Activated CD4-positive, alpha-beta T cell treated with anti-CD3 and anti-CD28 coated beads, Interleukin-2, Interleukin-6, amounts not matched to agents 100 ng/mL and 50 ng/mL, durations not matched to agents 16 hours and 8 hours (primary cell): ENCODE data around the gene MRM2.
A peak's percentile ranks its signal among the peaks of the same experiment; 100 is the strongest.
"Not testable (repeated sequence)": the region's sequence is repeated elsewhere in the genome, so short reads cannot be mapped to it uniquely, and the experiment has no call there.

Experiments used
- DNase-seq: peaks from one replicate; pipeline ENCODE4 v3.0.0-alpha.2; 2020

MRM2 gene

DNA sequence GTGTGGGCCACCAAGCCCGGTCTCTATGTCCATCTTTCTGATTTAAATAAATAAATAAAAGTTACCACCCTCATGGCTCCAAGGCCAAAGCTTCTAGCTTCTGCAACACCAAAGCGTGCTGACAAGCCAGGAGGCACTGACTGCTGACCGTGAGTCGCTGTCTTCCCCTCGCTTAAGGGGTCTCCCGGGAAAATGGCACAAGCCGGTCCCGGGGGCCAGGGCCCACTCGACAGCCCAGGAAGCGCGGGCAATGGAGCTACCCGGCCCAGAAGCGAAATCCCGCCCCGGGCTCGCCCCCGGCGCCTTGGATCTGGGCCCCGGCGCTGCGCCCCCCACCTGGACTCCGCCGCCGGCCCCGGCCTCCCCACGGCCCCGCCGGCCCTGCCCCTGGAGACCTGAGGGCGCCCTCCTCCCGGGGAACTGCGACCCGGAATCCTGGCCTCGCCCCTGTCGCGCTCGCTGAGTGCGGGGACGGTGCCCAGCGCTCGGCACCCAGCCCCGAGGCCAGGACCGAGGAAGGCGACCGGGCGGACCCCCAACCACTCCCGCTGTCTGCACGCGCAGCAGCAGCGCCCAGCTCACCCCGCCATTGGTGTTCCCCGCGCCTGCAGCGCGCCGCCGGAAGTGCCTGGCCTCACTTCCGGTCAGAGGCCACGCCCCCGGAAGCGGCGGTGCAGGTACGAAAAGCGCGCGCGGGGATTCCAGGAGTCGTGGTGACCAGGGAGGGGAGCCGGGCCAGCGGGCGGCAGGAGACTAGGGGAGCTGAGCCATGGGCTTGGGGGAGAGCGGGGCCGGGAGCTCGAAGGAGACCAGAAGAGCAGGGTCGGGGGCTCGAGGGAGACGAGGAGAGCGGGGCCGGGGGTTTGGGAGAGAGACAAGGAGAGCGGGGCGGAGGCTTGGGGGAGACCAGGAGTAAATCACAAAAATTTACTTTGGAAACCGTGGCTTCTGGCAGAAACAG lies at the start of gene MRM2, which contains the start of gene NUDT1:
MRM2 (minus strand) TSS at position 626 of the 961 bp plus-strand sequence; CDS start at position 590, 36 bp downstream.
NUDT1 (plus strand) TSS at position 647 of the 961 bp plus-strand sequence. CDS start 2,349 bp downstream, outside the sequence.
- peak; percentile 91 for DNase-seq

DNA sequence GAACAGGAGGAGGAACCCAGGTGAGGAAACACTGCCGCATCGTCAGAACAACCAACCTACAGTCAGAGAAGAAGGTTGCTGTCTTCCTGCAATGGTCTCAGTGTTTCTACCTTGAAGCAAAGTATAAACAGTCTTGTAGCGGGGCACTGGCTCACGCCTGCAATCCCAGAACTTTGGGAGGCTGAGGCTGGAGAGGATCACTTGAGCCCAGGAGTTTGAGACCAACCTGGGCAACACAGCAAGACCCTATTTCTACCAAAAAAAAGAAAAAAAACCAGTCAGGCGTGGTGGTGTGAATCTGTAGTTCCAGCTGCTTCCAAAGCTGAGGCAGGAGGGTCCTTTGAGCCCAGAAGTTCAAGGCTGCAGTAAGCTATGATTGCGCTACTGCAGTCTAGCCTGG lies 48.9 kb upstream of the MRM2 start:
- no peak for DNase-seq

DNA sequence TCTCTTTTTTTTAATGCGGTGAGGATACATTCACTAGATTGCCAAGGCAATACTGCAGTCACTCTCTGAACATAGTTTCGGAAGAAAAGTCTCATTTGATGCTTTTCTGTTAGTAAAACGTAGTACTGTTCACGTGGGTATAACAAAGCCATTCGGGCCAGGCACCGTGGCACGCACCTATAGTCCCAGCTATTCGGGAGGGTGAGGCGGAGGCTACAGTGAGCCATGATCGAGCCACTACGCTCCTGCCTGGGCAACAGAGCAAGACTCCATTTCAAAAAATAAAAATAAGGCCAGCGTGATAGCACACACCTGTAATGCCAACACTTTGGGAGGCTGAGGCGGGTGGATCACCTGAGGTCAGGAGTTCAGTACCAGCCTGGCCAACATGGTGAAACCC lies 47.6 kb upstream of the MRM2 start:
- DNase-seq: no peak

DNA sequence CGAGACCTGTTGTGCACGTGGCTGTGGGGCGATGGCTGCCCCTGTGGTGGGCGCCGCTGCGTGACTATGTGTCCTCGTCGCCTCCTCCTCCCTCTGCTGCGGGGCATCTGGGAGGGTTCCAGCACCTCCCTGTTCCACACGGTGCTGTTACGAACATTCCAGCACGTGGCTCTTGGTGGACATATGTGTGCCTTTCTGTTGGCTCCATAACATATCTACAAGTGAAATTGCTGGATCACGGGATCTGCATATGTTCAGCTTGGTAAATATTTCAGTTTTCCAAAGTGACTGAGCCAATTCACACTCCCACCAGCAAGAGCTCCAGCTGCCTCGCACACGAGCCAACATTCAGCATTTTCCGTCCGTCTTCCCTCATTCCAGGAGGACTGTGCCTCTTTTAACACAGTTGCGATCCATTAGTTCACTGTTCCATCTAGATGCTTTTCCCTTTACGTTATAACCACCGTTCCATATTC lies 47.1 kb upstream of the MRM2 start:
- no peak for DNase-seq

DNA sequence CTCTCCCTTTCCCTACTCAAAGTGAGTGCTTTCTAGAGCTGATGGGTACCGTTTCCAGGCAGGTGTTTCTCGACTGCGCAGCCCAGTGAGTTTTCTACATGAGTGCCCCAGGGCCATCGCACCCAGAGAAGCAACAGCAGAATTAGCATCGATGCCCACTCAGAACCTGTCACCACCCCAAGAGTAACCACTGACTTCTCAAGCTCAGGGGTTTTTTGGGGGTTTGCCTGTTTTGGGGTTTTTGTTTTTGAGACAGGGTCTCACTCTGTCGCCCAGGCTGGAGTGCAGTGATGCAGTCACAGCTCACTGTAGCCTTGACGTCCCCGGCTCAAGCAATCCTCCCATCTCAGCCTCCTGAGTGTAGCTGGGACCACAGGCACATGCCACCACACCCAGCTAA lies 46.5 kb upstream of the MRM2 start:
- DNase-seq: no peak

DNA sequence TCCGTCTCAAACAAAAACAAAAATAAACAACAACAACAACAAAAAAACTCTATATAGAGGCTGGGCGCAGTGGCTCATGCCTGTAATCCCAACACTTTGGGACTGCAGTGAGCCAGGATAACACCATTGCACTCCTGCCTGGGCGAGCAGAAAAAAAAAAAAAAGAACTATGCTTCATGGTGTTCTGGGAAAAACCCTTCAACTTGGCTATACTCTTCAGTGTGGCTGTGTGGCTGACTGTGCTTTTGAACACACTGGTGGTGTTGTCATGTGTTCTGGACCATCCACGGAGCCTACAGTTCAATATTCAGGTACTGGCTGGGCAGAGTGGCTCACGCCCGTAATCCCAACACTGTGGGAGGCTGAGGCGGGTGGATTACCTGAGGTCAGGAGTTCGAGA lies 45.7 kb upstream of the MRM2 start:
- DNase-seq: no peak

DNA sequence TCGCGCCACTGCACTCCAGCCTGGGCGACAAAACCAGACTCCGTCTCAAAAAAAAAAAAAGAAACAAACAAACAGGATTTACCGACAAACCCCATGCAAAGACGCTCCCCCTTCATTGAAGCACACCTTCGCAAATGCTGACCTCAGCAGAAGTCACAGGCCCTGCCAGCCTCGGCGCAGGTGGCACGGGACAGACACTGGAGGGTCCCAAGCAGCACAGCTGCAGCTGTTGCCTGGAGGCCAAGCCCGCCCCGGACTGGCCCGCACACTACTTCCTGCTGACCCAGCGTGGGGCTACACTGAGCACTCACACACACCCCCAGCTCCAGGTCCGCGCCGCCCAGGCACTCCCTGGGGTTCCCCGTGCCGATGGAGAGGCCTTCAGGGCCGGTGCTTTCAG lies 41.1 kb upstream of the MRM2 start:
- DNase-seq: no peak

DNA sequence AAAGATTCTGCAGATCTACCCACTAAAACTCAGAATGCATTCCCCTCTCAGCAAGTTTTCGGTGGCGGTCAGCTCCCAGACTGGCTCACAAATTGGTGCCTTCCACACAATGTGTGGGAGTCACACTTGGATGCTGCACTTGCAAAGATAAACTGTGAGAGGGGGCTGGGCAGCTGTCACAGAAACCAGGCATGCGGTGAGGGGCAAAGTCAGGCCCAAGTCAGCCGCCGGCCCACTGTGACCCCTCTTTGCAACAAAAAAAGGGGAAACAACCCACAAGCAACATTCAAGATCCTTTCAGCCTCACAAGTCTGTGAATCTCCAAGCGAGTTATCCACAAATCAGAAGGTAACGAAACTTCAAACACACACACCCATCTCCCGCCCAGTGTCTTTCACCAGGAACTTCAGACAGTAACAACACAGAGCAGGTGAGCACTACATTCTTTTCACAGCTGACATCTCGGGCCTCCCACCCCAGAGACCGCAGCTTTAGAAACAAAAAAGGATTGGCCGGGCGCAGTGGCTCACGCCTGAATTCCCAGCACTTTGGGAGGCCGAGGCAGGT lies 40.3 kb upstream of the MRM2 start:
- no peak for DNase-seq

DNA sequence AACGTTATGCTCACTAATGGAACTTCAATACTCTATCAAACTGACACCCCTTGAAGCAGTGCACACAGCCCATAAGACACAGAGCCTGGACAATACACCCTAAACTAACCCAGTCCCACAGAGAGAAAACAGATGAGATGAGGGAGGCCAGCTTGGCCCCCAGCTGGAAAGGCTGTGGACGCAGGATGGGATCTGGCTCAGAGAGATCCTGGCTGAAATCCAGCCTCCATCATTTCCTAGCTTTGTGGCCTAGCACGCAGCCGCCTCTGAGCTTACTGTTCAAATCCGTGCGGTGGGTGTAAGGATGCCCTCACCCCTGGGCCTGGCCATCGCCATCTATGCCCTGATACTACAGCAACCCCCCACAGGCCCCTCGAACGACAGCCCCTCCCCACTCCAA lies 39.5 kb upstream of the MRM2 start:
- no peak for DNase-seq

DNA sequence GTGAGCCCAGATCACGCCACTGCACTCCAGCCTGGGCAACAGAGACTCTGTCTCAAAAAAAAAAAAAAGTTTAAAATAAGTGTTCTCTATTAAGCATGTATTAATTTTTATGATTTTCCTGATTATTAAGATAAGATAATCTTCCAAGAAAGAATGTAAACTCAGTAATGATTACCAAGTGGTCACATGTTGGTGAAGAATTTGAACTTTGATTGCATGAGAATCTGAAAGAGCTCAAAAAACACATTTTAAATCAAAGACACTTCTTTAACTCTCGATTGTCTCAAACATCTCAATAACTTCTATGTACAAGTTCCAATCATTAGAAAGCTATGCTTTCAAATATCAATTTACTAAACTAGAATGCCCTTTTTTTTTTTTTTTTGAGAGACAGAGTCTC lies 38.4 kb upstream of the MRM2 start:
- no peak for DNase-seq

DNA sequence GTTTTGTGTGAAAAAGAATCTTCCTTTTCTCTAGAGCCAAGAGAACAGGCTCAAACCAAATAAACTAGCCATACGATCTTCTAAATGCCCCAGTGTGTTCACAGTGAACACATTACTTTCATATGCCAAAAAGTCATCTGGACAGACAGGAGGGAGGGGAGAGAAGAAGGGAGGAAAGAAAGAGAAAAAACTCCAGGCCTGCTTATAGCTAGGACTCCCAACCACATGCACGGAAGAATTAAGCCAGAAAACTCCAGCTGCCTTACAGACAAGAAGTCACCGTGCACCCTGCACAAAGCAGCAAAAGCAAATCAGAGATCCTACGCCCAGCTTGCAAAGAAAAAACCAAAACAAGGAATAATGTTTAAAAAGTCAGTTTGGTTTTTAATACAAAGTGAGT lies 37.9 kb upstream of the MRM2 start:
- no peak for DNase-seq

DNA sequence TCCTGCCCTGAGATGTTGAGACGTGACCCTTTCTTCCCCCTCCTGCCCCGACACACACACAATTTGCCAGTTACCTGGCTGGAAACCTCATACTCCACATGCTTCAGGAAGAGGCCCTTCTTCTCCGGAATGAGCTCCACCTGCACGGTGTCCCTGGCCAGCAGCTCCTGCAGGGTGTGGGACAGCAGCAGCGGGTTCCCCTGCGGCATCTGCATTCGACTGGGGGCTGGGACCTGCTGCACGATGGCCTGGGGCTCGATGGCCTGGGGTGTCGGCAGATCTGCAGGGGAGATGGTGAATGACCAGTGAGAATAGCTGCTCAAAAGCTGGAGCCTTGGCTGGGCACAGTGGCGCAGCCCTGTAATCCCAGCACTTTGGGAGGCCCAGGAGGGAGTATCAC lies 36.0 kb upstream of the MRM2 start:
- no peak for DNase-seq

DNA sequence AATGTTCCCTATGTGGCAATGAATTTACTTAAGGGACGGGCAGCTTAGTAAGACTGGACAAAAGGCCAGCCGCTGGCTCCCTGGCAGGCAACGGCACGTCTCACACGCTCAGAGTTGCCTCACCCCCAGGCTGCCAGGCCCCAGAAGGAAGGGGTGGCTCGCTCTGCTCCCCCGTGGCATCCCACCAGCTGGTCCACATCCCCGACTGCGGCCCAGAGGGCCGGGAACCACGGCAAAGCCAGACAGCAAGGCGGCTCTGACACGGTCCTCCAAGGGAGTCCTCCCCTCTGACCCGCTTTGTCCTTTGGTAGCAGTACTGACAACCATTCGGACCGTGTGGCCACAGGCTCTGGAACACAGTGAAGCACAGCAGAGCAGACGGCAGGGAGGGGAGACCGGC lies 34.1 kb upstream of the MRM2 start:
- DNase-seq: no peak

DNA sequence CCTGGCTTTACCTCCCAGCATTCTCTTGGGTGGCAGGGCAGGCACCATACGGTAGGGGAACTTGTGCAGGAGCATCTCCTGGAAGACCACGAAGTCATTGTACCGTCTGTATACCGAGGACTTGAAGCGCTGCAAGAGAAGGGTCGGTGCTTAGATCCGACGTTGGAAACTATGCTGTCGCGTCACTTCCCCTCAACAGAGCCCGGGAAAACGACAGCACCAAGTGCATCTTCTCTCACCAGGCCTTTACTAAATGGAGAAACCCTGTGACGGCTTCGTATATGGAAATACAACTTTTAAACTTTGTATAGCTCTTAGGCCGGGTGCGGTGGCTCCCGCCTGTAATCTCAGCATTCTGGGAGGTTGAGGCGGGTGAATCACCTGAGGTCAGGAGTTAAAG lies 33.1 kb upstream of the MRM2 start:
- no peak for DNase-seq

DNA sequence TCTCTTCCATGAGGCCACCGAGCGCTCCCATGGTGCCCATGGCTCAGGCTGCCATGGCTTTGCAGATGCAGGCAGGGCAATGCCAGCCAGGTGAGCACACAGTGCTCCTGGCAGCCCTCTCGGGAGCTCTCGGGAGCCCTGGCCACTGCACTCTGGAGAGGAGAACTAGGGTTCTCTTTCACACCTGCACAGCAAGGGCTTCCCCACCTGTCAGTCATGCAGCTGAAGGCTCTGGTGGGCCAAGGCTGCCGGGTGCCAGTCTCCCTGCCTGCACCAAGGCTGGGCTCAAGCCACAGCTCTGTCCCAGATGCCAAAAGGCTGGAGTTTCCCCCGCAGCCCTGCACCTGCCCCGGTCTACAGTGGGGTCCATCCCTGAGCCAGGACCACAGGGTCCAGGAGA lies 32.7 kb upstream of the MRM2 start:
- no peak for DNase-seq

DNA sequence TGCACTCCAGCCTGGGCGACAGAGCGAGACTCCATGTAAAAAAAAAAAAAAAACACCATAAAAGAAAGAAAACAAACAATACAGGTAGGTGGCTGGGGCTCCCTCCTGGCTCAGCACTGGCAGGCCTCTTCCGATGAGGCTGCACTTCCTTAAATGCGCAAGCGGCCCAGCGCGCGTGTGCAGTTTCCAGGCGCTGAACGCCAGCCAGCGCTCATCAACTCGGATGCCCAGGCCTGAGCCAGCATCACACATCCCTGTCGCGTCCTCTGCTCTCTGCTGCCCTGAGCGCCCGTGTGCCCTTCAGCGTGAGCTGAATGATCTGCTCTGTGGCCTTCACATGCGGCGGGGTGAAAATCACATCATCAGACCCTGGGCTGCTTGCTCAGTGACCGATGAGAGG lies 31.9 kb upstream of the MRM2 start:
- DNase-seq: no peak

DNA sequence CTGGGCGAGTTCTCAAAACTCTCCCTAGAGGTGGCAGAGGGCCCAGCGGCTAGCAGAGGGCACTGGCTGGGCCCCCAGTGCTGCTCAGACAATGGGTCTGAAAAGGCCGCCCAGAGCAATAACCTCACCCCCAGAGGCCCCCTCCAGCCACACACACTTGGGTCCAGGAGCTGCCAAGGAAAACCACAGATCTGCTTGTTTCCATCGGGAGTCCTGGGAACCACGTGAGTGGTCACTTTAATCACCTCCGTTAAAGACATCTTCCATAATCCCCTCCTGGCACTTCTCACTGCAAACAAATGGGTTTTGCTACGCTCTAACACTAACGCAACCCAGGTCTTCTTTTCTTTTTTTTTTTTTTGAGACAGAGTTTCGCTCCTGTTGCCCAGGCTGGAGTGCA lies 30.0 kb upstream of the MRM2 start:
- DNase-seq: no peak

DNA sequence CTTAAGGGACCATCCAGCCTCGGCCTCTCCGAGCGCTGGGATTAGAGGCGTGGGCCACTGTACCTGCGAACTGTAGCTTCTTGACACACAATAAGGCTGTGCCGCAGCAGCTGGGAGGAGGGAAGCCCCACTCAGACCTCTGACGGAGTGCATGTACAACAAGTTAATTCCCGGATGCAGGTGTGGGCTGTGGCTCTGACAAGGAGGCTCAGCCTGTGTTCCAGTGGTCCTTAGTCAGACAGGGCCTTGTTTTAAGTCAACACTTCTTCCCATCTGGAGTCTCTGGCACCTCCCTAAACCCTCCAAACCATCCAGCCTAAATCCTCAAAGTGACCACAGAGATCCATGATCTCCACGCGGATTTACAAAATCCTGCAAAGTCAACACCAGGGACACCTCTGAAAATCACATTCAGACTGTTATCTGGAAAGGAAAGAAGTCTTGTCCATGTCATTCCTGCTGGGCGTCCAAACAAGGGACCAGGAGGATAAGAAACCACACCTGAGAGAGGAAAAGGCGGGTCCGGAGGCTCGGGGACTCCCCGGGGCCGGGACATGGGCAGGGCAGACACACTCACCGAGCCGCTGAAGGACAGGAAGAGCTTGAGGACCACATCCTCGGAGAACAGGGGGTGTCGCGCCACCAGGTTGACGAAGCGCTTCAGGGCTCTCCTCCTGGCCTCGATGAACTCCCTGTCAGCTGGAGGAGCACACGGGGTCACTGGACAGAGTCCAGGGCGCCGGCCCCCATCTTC lies 29.4 kb upstream of the MRM2 start:
- no peak for DNase-seq

DNA sequence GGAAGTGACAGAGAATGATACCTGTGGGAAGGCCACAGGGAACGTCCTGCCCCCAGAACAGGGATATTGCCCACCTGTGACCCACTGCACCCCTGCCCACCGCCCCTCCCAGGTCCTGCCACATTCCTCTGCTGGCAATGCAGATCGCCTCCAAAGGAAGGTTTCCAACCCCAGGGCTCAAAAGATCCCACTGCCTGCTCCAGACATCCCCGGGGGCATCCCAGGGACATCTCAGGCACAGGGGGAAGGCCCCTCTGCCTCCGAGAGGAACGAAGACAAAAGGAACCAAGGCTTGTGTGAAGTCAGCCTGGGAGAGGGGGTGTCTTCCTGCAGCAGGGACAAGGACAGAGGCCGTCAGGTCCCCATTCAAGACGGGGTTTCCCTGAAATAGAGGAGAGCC lies 28.5 kb upstream of the MRM2 start:
- DNase-seq: no peak

DNA sequence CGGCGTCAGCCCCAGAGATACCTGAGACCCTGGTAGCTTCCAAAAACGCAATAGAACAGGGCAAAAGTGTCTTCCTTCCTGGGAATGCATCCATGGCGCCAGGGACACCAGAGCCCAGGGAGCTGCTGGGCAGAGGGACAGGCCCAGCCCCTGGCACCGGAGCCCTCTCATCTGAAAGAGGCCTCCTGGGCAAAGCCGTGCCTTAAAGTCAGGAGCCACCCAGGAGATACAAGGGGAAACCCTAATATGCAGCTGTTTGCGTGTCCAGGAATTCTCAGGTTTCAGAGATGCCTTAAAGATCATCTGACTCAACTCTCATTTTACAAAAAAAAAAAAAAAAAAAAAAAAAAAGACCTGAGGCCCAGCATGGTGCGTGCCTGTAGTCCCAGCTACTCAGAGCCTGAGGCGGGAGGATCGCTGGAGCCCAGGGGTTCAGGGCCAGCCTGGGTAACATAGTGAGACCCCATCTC lies 28.0 kb upstream of the MRM2 start:
- DNase-seq: no peak

DNA sequence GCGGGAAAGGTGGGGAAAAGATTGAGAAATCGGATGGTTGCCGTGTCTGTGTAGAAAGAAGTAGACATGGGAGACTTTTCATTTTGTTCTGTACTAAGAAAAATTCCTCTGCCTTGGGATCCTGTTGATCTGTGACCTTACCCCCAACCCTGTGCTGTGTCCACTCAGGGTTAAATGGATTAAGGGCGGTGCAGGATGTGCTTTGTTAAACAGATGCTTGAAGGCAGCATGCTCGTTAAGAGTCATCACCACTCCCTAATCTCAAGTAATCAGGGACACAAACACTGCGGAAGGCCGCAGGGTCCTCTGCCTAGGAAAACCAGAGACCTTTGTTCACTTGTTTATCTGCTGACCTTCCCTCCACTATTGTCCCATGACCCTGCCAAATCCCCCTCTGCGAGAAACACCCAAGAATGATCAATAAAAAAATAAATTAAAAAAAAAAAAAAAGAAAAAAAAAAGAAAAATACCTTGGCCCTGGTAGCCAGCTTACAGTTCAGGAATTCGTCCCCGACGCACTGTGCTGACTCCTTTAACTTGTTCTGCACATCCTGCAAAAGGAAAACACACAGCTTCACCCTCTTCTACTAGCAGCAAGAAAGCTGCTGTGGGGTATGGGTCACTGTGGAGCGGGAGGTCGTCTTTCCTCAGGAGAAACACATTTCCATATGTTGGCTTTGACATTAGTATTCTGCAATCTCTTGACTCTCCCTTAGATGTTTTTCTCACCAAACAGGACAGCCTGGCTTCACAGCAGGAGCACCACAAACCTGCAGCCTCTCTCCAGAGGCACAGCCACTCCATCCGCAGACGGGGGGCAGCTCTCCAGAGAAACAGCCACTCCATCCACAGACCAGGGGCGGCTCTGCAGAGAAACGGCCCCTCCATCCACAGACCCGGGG lies 27.3 kb upstream of the MRM2 start:
- DNase-seq: not testable (repeated sequence)

DNA sequence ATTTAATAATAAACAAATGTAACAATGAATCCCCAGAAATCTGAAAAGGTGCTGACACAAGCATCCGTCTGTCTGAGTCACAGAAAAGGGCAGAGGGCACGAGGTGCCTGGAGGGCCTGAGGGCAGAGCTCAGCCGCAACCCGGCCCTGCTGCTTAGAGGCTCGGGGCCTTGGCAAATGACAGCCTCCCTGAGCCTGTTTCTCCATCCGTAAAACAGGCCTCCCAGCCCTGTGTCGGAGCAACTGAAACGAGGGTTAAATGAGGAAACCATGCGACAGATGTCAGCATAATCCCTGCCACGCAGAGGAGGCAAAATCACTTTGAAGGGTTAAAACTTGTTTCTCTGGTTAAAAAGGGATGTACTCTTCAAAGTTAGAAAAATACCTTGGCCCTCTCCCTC lies 24.9 kb upstream of the MRM2 start:
- DNase-seq: no peak
